Naive B cell (primary cell): ENCODE data around the gene B3GNT9. TPM values are rescaled to one million over a fixed set of nuclear protein-coding genes. Genes with fewer than 3 reads are reported as not detected.

Experiments
- ATAC-seq, 2 donors: fragments of 150-1000 bp; cut with Tn5 transposase; 2 replicates each; pipeline ENCODE4 v1.10.0; 2021; ENCODE audit warnings: low read depth in 2 of 2, mild to moderate bottlenecking in 2 of 2, moderate library complexity in 2 of 2
- DNase-seq: peaks from one replicate; pipeline ENCODE4 v3.0.0; 2022
- H3K27ac Mint-ChIP-seq, 6 donors: one replicate each; pipeline ENCODE4 v1.8.0; 2020 to 2022; ENCODE audit warnings: mild to moderate bottlenecking in 6 of 6, mixed read lengths in 6 of 6, moderate library complexity in 5 of 6, inconsistent platforms in 2 of 6
- H3K27me3 Mint-ChIP-seq, 3 donors: one replicate each; pipeline ENCODE4 v1.8.0; 2021 to 2022; ENCODE audit warnings: mixed read lengths in 3 of 3, mild to moderate bottlenecking in 1 of 3
- H3K36me3 Mint-ChIP-seq, 2 donors: one replicate each; pipeline ENCODE4 v1.8.0; 2020 to 2022; ENCODE audit warnings: mixed read lengths in 2 of 2, inconsistent platforms in 1 of 2, mild to moderate bottlenecking in 1 of 2
- H3K4me1 Mint-ChIP-seq, 3 donors: one replicate each; pipeline ENCODE4 v1.8.0; 2020 to 2022; ENCODE audit warnings: mixed read lengths in 3 of 3, inconsistent platforms in 1 of 3, mild to moderate bottlenecking in 1 of 3, moderate library complexity in 1 of 3
- H3K4me3 Mint-ChIP-seq, 8 donors: one replicate each; pipeline ENCODE4 v1.8.0; 2020 to 2022; ENCODE audit warnings: mild to moderate bottlenecking in 8 of 8, mixed read lengths in 8 of 8, moderate library complexity in 8 of 8, inconsistent platforms in 2 of 8
- H3K9me3 Mint-ChIP-seq, 7 donors: one replicate each; pipeline ENCODE4 v1.8.0; 2020 to 2022; ENCODE audit warnings: mixed read lengths in 7 of 7, mild to moderate bottlenecking in 5 of 7, inconsistent platforms in 2 of 7, moderate library complexity in 1 of 7
- polyA plus RNA-seq, 6 donors: library from polyadenylated mRNA; unstranded; fragments of 300-500 nt; fragmentation: Illumina TruSeq; gene quantifications; one replicate each; pipeline ENCODE4 v1.2.3, GENCODE V29; 2021; ENCODE audit warnings: low read depth in 6 of 6

B3GNT9 gene
- polyA plus RNA-seq, 6 donors from 2014 or later, result 0.09 to 0.73 (median 0.36) TPM; not detected in 2

DNA sequence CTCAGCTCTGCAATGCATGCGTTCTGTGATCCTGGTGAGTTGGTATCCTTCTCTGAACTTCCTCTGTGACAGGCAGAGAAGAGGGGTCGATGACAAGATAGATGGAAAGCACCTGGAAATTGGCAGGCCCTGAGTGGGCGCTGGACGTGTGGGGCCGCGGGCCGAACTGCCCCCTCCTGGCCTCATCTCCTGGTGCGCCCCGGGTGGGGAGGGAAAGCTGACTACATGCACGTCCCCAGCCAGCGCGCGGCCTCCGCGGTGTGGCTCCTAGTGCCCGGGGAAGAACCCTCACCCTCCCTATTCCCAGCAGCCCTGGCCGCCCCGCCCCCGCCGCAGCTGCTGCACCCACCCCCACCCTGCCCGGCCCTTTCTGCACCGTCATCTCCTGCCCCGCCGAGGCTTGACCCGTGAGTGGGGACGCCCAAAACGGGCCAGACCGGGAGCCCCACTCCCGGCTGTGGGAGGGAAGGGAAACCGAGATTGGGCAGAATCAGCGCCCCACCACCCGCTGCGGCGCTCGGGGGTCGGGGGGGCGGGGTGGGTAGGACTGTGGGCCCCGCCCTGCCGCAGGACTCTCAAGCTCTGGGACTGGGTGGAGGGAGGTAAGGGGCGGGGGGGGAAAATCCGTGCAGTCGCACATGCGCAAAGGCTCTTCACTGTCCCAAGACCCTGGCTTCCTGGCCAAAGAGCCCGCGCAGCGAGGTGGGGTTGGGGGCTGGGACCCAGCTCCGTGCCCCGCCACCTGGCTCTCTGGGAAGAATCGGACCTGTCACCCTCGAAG lies 19.6 kb upstream of the B3GNT9 start, which contains the start of gene NOL3:
NOL3 (plus strand) TSS at position 371 of the 781 bp plus-strand sequence.
- H3K27me3 Mint-ChIP-seq, result peaks cover 50 to 90% (median 77%) of the 10 kb centered on the region in 3 donors

DNA sequence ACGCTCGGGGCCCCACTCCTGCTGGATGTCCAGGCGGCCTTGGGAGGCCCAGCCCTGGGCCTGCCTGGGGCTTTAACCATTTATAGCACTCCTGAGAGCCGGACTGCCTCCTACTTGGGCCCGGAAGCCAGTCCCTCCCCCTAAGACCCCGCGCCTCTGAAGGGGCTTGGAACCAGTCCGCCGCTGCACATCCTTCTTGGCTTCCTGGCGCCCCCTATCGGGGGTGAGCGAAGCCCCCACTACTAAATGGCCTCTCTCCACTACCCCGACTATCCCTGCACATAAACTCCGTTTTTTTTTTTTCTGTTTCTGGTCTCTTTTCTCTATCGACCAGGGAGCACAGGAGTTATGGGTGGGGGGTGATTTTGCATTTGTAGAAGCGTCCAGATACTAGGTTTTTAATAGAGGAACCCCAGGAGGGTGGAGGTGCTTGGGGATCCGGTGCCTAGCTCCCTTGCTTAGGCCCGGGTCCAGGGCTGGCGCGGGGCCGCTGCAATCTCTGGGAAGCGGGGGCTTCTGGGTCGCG lies 18.9 kb upstream of the B3GNT9 start:
- ATAC-seq, result no peak
- no peak for DNase-seq
- Mint-ChIP-seq H3K9me3 (peaks cover 0 to 1% (median 0%) of the 10 kb centered on the region in 7 donors), H3K36me3 (peaks cover 0 to 18% of the 10 kb centered on the region in 2 donors), H3K4me1 (peaks cover 30 to 44% (median 41%) of the 10 kb centered on the region in 3 donors), H3K27me3 (peaks cover 51 to 93% (median 82%) of the 10 kb centered on the region in 3 donors), H3K27ac (no peak overlapping the region), H3K4me3 (peak overlapping the region; percentile 26 to 84 (median 69))

More for the DNA sequence above, 19.6 kb upstream of the B3GNT9 start, which contains the start of gene NOL3:
- ATAC-seq (no peak), DNase-seq (no peak)
- peaks cover 0 to 1% (median 0%) of the 10 kb centered on the region in 7 donors for H3K9me3 Mint-ChIP-seq
- H3K27ac Mint-ChIP-seq, result peak within 1 kb of the TSS in 1 of 6 donors; percentile 54
- peaks cover 0 to 18% of the 10 kb centered on the region in 2 donors for H3K36me3 Mint-ChIP-seq
- H3K4me3 Mint-ChIP-seq, result peak within 1 kb of the TSS; percentile 38 to 84 (median 71)
- peaks cover 26 to 38% (median 34%) of the 10 kb centered on the region in 3 donors for H3K4me1 Mint-ChIP-seq

DNA sequence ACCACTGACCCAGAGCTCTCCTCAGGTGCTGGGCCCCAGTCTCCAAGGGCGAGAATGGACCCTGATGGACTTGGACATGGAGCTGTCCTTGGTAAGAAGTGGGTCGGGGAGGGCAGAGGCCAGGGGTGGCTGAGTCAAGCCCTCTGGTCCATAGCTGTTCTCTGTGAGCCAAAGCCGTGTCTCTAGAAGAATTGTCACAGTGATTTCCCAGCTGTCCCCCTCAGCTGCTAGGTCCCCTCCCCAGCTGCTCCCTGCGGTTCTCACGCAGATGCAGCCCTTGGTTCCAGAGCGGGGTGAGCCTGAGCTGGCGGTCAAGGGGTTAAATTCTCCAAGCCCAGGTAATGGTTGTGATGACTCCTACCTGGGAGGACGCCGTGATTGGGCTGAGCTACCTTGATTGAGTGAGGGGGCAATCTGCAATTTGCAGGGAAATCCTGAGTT lies 18.2 kb upstream of the B3GNT9 start:
- ATAC-seq, result no peak
- peaks cover 49 to 90% (median 84%) of the 10 kb centered on the region in 3 donors for H3K27me3 Mint-ChIP-seq
- peak overlapping the region in 1 of 6 donors; percentile 54 for H3K27ac Mint-ChIP-seq
- H3K9me3 Mint-ChIP-seq, result peaks cover 0 to 1% (median 0%) of the 10 kb centered on the region in 7 donors
- H3K4me1 Mint-ChIP-seq, result peaks cover 32 to 46% (median 41%) of the 10 kb centered on the region in 3 donors
- no peak for DNase-seq
- H3K4me3 Mint-ChIP-seq, result peak overlapping the region in 5 of 8 donors; percentile 7 to 54 (median 38)
- H3K36me3 Mint-ChIP-seq, result peaks cover 0 to 18% of the 10 kb centered on the region in 2 donors

DNA sequence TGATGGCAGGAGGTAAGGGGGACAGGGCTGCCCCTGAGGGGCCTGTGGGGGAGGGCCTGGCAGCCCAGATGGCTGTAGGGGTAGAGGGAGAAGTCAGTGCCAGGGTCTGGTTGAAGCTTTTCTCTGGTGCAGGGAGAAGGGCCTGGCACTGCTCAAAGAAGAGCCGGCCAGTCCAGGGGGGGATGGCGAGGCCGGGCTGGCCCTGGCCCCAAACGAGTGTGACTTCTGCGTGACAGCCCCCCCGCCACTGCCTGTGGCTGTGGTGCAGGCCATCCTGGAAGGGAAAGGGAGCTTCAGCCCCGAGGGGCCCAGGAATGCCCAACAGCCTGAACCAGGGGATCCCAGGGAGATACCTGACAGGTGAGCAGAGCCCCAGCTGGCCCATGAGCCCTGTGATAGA lies 16.8 kb upstream of the B3GNT9 start:
- peaks cover 0 to 1% (median 0%) of the 10 kb centered on the region in 7 donors for H3K9me3 Mint-ChIP-seq
- DNase-seq (no peak), ATAC-seq (no peak)
- peaks cover 0 to 18% of the 10 kb centered on the region in 2 donors for H3K36me3 Mint-ChIP-seq
- peaks cover 39 to 78% (median 78%) of the 10 kb centered on the region in 3 donors for H3K27me3 Mint-ChIP-seq
- H3K4me3 Mint-ChIP-seq, result peak overlapping the region in 1 of 8 donors; percentile 64
- peaks cover 28 to 39% (median 37%) of the 10 kb centered on the region in 3 donors for H3K4me1 Mint-ChIP-seq
- no peak overlapping the region for H3K27ac Mint-ChIP-seq

DNA sequence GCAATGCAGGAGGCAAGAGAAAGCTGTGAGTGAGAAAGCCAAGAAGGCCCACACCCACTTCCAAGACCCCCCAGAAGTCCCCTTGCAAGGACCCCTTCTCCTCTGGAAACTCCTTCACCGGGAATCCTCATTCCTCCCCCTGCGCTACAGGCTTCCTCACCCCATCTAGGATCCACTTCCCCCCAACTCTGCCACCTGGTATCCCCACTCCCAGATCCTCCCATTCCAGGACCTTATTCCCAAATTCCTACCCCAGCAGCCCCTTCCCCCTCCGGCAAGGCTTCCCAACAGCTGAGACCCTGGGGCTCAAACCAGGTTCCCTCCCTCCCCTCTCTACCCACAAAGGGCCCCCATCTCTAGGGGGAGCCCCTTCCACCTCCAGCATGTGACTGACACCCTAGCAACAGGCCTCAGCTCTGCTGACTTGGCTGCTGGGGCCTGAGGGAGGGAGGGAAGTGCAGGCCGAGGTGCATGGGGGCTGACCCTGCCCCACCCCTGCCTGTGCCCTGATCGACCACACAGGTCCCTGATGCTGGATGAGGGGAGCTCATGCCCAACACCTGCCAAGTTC lies 15.9 kb upstream of the B3GNT9 start:
- Mint-ChIP-seq H3K27ac (peak overlapping the region in 2 of 6 donors; percentile 34 to 67), H3K4me1 (peaks cover 34 to 44% (median 40%) of the 10 kb centered on the region in 3 donors), H3K36me3 (peaks cover 0 to 14% of the 10 kb centered on the region in 2 donors), H3K9me3 (peaks cover 0 to 1% (median 0%) of the 10 kb centered on the region in 7 donors), H3K4me3 (peak overlapping the region in 3 of 8 donors; percentile 31 to 50 (median 43)), H3K27me3 (peaks cover 40 to 78% (median 76%) of the 10 kb centered on the region in 3 donors)
- no peak for DNase-seq
- ATAC-seq, result no peak

DNA sequence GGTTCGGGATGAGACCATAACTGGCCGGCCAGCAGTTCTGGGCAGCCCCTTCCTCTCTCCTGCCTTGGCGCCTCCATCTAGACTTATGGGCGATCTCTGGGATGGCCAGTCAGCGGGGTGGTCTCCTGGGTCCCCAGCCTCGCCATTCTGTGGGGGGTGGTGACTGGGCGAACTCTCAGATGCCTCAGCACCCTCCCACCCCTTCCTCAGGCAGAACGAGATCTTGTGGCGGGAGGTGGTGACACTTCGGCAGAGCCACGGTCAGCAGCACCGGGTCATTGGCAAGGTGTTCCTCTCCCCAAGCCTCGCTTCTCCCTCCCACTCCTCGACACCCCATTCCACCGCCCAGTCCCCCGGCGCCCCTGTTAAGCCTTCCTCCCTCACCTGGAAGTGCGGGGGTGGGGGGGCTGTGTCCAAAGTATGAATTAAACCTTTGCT lies 15.3 kb upstream of the B3GNT9 start:
- DNase-seq, result no peak
- H3K9me3 Mint-ChIP-seq, result no peaks in the 10 kb centered on the region
- peak overlapping the region in 3 of 8 donors; percentile 25 to 50 (median 43) for H3K4me3 Mint-ChIP-seq
- peaks cover 36 to 45% (median 36%) of the 10 kb centered on the region in 3 donors for H3K4me1 Mint-ChIP-seq
- ATAC-seq, result no peak
- peaks cover 0 to 8% of the 10 kb centered on the region in 2 donors for H3K36me3 Mint-ChIP-seq
- peak overlapping the region in 2 of 6 donors; percentile 34 to 67 for H3K27ac Mint-ChIP-seq
- peaks cover 35 to 76% (median 71%) of the 10 kb centered on the region in 3 donors for H3K27me3 Mint-ChIP-seq

DNA sequence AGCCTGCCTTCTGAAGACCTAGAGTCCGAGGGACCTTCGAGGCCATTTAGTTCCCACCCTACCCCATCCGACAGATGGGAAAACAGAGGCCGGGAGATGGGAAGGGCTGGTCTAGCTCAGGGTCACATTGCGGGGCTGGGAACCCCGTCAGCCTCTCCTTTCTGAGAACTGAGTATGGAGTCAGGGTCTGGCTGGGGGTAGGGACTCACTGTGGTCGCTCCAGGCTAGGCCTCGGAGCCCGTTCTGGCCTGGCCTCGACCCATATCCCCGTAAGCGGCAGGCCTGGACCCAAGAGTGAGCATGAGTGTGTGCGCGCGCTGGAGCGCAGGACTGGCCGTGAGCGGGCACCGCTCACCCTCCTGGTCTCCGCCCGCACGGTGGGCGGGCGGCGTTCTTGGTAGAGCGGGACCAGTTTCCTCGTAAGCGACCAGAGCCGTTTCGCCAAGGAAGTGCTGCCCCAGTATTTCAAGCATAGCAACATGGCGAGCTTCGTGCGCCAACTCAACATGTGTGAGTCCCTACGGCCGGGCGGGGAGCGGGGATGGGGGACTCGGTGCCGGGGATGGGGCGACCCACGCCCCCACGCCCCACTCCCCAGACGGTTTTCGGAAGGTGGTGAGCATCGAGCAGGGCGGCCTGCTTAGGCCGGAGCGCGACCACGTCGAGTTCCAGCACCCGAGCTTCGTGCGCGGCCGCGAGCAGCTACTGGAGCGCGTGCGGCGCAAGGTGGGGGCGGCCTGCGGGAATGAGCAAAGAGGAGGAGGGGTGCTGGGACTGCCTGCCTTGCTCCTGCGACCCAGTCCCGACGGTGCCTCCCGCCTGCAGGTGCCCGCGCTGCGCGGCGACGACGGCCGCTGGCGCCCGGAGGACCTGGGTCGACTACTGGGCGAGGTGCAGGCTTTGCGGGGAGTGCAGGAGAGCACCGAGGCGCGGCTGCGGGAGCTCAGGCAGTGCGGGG lies 14.6 kb upstream of the B3GNT9 start:
- peaks cover 32 to 52% (median 44%) of the 10 kb centered on the region in 3 donors for H3K4me1 Mint-ChIP-seq
- peaks cover 0 to 2% (median 0%) of the 10 kb centered on the region in 7 donors for H3K9me3 Mint-ChIP-seq
- H3K27ac Mint-ChIP-seq, result peak overlapping the region in 1 of 6 donors; percentile 76
- ATAC-seq (no peak), DNase-seq (no peak)
- peak overlapping the region in 7 of 8 donors; percentile 16 to 81 (median 68) for H3K4me3 Mint-ChIP-seq
- H3K36me3 Mint-ChIP-seq, result peaks cover 0 to 5% of the 10 kb centered on the region in 2 donors
- peaks cover 34 to 75% (median 65%) of the 10 kb centered on the region in 3 donors for H3K27me3 Mint-ChIP-seq

DNA sequence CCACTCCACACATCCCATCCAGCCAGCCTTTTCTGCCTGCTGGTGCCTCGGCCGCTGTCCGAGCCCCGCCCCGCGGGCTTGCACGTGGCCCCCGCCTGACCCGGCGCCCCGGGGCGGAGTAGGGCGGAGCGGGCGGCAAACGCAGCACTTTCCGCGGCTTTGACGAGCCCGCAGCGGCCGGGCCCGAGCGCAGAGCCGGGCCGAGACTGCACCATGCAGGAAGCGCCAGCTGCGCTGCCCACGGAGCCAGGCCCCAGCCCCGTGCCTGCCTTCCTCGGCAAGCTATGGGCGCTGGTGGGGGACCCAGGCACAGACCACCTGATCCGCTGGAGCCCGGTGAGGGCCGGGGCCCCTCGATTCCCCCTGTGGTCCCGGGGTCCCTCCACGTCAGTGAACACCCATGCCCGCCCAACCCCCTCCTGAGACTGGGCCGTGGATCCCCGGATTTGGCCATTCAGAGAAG lies 13.8 kb upstream of the B3GNT9 start, which contains the start of gene HSF4:
HSF4 (plus strand) TSS at position 147 of the 463 bp plus-strand sequence; CDS start at position 214, 67 bp downstream.
- Mint-ChIP-seq H3K4me1 (peaks cover 26 to 50% (median 43%) of the 10 kb centered on the region in 3 donors), H3K27ac (peak within 1 kb of the TSS in 2 of 6 donors; percentile 66 to 76), H3K27me3 (peaks cover 28 to 67% (median 57%) of the 10 kb centered on the region in 3 donors), H3K36me3 (peaks cover 0 to 5% of the 10 kb centered on the region in 2 donors), H3K4me3 (peak within 1 kb of the TSS; percentile 68 to 81 (median 74)), H3K9me3 (peaks cover 0 to 2% (median 0%) of the 10 kb centered on the region in 7 donors)
- ATAC-seq (no peak), DNase-seq (no peak)

DNA sequence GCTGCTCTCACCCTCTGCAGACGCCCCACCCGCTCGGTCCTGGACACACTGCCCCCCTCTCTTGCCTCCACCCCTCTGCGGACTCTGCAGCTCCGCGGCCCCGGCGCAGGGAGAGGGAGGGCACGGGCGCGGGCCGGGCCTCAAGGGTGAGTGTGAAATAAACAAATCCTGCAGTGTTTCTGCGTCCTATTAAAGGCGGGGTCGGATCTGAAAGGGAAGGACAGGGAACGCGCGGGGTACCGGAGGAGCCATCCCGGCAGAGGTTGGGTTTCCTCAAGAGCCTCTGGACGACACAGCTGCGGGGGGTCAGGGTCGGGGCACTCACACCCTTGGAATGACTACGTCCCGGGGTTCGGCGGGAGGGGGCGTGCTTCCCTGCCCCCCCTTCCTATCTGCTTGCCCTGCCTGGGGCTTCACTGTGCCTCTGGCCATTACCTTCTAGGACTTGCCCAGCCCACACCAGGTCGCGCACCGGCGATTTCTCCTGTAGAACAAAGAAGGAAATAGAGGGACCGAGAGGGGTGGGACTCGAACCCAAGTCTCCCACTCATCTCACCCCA lies 13.3 kb upstream of the B3GNT9 start:
- Mint-ChIP-seq H3K27ac (peak overlapping the region in 1 of 6 donors; percentile 56), H3K4me3 (peak overlapping the region in 7 of 8 donors; percentile 51 to 79 (median 69)), H3K9me3 (peaks cover 0 to 2% (median 0%) of the 10 kb centered on the region in 7 donors), H3K4me1 (peaks cover 26 to 49% (median 42%) of the 10 kb centered on the region in 3 donors), H3K36me3 (peaks cover 0 to 5% of the 10 kb centered on the region in 2 donors), H3K27me3 (peaks cover 22 to 62% (median 53%) of the 10 kb centered on the region in 3 donors)
- DNase-seq (no peak), ATAC-seq (no peak)

DNA sequence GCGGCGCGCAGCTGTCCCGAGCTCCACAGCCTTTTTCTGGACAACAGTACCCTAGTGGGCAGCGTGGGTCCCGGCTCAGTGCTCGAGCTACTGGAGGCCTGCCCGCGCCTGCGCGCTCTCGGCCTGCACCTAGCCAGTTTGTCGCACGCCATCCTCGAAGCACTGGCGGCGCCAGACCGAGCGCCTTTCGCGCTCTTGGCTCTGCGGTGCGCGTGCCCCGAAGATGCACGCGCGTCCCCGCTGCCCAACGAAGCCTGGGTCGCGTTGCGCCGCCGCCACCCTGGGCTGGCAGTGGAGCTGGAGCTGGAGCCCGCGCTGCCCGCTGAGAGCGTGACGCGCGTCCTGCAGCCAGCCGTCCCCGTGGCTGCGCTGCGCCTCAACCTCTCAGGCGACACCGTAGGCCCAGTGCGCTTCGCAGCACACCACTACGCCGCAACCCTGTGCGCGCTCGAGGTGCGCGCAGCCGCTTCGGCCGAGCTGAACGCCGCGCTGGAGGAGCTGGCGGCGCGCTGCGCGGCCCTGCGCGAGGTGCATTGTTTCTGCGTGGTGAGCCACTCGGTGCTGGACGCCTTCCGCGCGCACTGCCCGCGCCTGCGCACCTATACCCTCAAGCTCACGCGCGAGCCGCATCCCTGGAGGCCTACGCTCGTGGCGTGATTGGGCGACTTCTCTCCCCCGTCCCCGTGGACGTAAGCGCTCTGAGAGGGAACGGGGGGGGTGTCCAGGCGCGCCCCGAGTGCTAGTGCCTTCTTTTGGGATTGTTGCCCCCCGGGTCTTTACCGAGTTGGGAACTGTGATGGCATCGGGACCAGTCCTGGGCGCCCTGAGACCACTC lies 12.6 kb upstream of the B3GNT9 start:
- no peak for ATAC-seq
- Mint-ChIP-seq H3K27ac (peak overlapping the region in 2 of 6 donors; percentile 56 to 66), H3K36me3 (peaks cover 0 to 5% of the 10 kb centered on the region in 2 donors)

More for the DNA sequence above, 12.6 kb upstream of the B3GNT9 start:
- no peak for DNase-seq
- peaks cover 29 to 56% (median 48%) of the 10 kb centered on the region in 3 donors for H3K4me1 Mint-ChIP-seq
- H3K4me3 Mint-ChIP-seq, result peak overlapping the region; percentile 60 to 81 (median 70)
- peaks cover 0 to 2% (median 0%) of the 10 kb centered on the region in 7 donors for H3K9me3 Mint-ChIP-seq
- peaks cover 20 to 55% (median 47%) of the 10 kb centered on the region in 3 donors for H3K27me3 Mint-ChIP-seq
